ENCODE results near the gene DACT2. TPM values are rescaled to one million over a fixed set of nuclear protein-coding genes. Genes with fewer than 3 reads are reported as not detected.

The DACT2 gene
- total and polyA plus RNA-seq, 5 donors = 1.4 to 2.4 (median 1.9) TPM

- no peaks in the 10 kb centered on the region for H3K4me1 ChIP-seq (ENCODE audit: control insufficient read depth, insufficient read depth, low read length)
- no peak overlapping the region for H3K27ac ChIP-seq (ENCODE audit: low read length)
- WGBS = 93% methylated on average over 30 of the region's 30 CpGs
- DNase-seq (no peak), ATAC-seq (no peak)
- H3K9me3 ChIP-seq (ENCODE audit: control insufficient read depth, low read length) = no peaks in the 10 kb centered on the region
- H3K4me3 ChIP-seq (ENCODE audit: low read length) = no peak overlapping the region
- no peaks in the 10 kb centered on the region for H3K27me3 ChIP-seq (ENCODE audit: control insufficient read depth, insufficient read depth)
- intact Hi-C loops (cut with DNase I) = no loop called here
These were observed 10.4 kb downstream of the DACT2 start for GRCh38 chr6:168309183-168309582.

- no peak for ATAC-seq
- Histone ChIP-seq H3K27ac (ENCODE audit: low read length) (no peak overlapping the region), H3K9me3 (ENCODE audit: control insufficient read depth, low read length) (no peaks in the 10 kb centered on the region), H3K27me3 (ENCODE audit: control insufficient read depth, insufficient read depth) (no peaks in the 10 kb centered on the region), H3K4me1 (ENCODE audit: control insufficient read depth, insufficient read depth, low read length) (no peaks in the 10 kb centered on the region), H3K4me3 (ENCODE audit: low read length) (no peak overlapping the region)
- WGBS = 91% methylated on average over 35 of the region's 35 CpGs
- DNase-seq = no peak
- intact Hi-C loops (cut with DNase I) = no loop called here
These were observed 11.0 kb downstream of the DACT2 start for GRCh38 chr6:168308390-168309144.

GRCh38 chr6:168307695-168308021 is 11.9 kb downstream of the DACT2 start:
- Histone ChIP-seq H3K9me3 (ENCODE audit: control insufficient read depth, low read length) (no peaks in the 10 kb centered on the region), H3K27me3 (ENCODE audit: control insufficient read depth, insufficient read depth) (no peaks in the 10 kb centered on the region), H3K27ac (ENCODE audit: low read length) (no peak overlapping the region), H3K4me3 (ENCODE audit: low read length) (no peak overlapping the region), H3K4me1 (ENCODE audit: control insufficient read depth, insufficient read depth, low read length) (no peaks in the 10 kb centered on the region)
- ATAC-seq = no peak
- intact Hi-C loops (cut with DNase I) = no loop called here
- DNase-seq = no peak
- WGBS = 89% methylated on average over 22 of the region's 22 CpGs

GRCh38 chr6:168307015-168307694 is 12.4 kb downstream of the DACT2 start:
- H3K4me1 ChIP-seq (ENCODE audit: control insufficient read depth, insufficient read depth, low read length) = no peaks in the 10 kb centered on the region
- WGBS = 90% methylated on average over 30 of the region's 30 CpGs
- intact Hi-C loops (cut with DNase I) = no loop called here
- H3K9me3 ChIP-seq (ENCODE audit: control insufficient read depth, low read length) = no peaks in the 10 kb centered on the region
- H3K27ac ChIP-seq (ENCODE audit: low read length) = no peak overlapping the region
- peak in 1 of 2 donors; percentile 8 for ATAC-seq
- no peaks in the 10 kb centered on the region for H3K27me3 ChIP-seq (ENCODE audit: control insufficient read depth, insufficient read depth)
- DNase-seq = no peak
- H3K4me3 ChIP-seq (ENCODE audit: low read length) = no peak overlapping the region

GRCh38 chr6:168305863-168306262 is 13.7 kb downstream of the DACT2 start:
- H3K9me3 ChIP-seq (ENCODE audit: control insufficient read depth, low read length) = no peaks in the 10 kb centered on the region
- intact Hi-C loops (cut with DNase I) = no loop called here
- H3K4me3 ChIP-seq (ENCODE audit: low read length) = no peak overlapping the region
- no peak overlapping the region for H3K27ac ChIP-seq (ENCODE audit: low read length)
- ATAC-seq (no peak), DNase-seq (no peak)
- no peaks in the 10 kb centered on the region for H3K4me1 ChIP-seq (ENCODE audit: control insufficient read depth, insufficient read depth, low read length)
- no peaks in the 10 kb centered on the region for H3K27me3 ChIP-seq (ENCODE audit: control insufficient read depth, insufficient read depth)
- WGBS = 76% methylated on average over 9 of the region's 9 CpGs

GRCh38 chr6:168305096-168305749 is 14.4 kb downstream of the DACT2 start:
- WGBS = 79% methylated on average over 20 of the region's 20 CpGs
- ATAC-seq (no peak), DNase-seq (no peak)
- H3K27me3 ChIP-seq (ENCODE audit: control insufficient read depth, insufficient read depth) = no peaks in the 10 kb centered on the region
- H3K9me3 ChIP-seq (ENCODE audit: control insufficient read depth, low read length) = no peaks in the 10 kb centered on the region
- H3K4me3 ChIP-seq (ENCODE audit: low read length) = no peak overlapping the region
- no peaks in the 10 kb centered on the region for H3K4me1 ChIP-seq (ENCODE audit: control insufficient read depth, insufficient read depth, low read length)
- intact Hi-C loops (cut with DNase I) = no loop called here
- H3K27ac ChIP-seq (ENCODE audit: low read length) = no peak overlapping the region

GRCh38 chr6:168304752-168305015 is 14.9 kb downstream of the DACT2 start:
- Histone ChIP-seq H3K4me3 (ENCODE audit: low read length) (no peak overlapping the region), H3K27ac (ENCODE audit: low read length) (no peak overlapping the region), H3K9me3 (ENCODE audit: control insufficient read depth, low read length) (no peaks in the 10 kb centered on the region), H3K27me3 (ENCODE audit: control insufficient read depth, insufficient read depth) (no peaks in the 10 kb centered on the region), H3K4me1 (ENCODE audit: control insufficient read depth, insufficient read depth, low read length) (no peaks in the 10 kb centered on the region)
- 88% methylated on average over 7 of the region's 7 CpGs for WGBS
- DNase-seq (no peak), ATAC-seq (no peak)
- intact Hi-C loops (cut with DNase I) = no loop called here

GRCh38 chr6:168303982-168304751 is 15.4 kb downstream of the DACT2 start:
- ATAC-seq = no peak
- no peaks in the 10 kb centered on the region for H3K9me3 ChIP-seq (ENCODE audit: control insufficient read depth, low read length)
- H3K27me3 ChIP-seq (ENCODE audit: control insufficient read depth, insufficient read depth) = no peaks in the 10 kb centered on the region
- no peak overlapping the region for H3K27ac ChIP-seq (ENCODE audit: low read length)
- WGBS = 88% methylated on average over 16 of the region's 16 CpGs
- DNase-seq = no peak
- H3K4me1 ChIP-seq (ENCODE audit: control insufficient read depth, insufficient read depth, low read length) = no peaks in the 10 kb centered on the region
- no peak overlapping the region for H3K4me3 ChIP-seq (ENCODE audit: low read length)
- intact Hi-C loops (cut with DNase I) = no loop called here

GRCh38 chr6:168302534-168302933 is 17.0 kb downstream of the DACT2 start:
- Histone ChIP-seq H3K9me3 (ENCODE audit: control insufficient read depth, low read length) (no peaks in the 10 kb centered on the region), H3K27me3 (ENCODE audit: control insufficient read depth, insufficient read depth) (no peaks in the 10 kb centered on the region), H3K27ac (ENCODE audit: low read length) (no peak overlapping the region), H3K4me1 (ENCODE audit: control insufficient read depth, insufficient read depth, low read length) (no peaks in the 10 kb centered on the region), H3K4me3 (ENCODE audit: low read length) (no peak overlapping the region)
- ATAC-seq (peak; percentile 20 to 84), DNase-seq (no peak)
- 56% methylated on average over 5 of the region's 5 CpGs for WGBS
- intact Hi-C loops (cut with DNase I) = no loop called here

- Histone ChIP-seq H3K27ac (ENCODE audit: low read length) (no peak overlapping the region), H3K4me3 (ENCODE audit: low read length) (no peak overlapping the region), H3K4me1 (ENCODE audit: control insufficient read depth, insufficient read depth, low read length) (no peaks in the 10 kb centered on the region), H3K27me3 (ENCODE audit: control insufficient read depth, insufficient read depth) (no peaks in the 10 kb centered on the region), H3K9me3 (ENCODE audit: control insufficient read depth, low read length) (no peaks in the 10 kb centered on the region)
- intact Hi-C loops (cut with DNase I) = no loop called here
- DNase-seq = no peak
- 65% methylated on average over 16 of the region's 16 CpGs for WGBS
- ATAC-seq = no peak
These were observed 17.8 kb downstream of the DACT2 start for GRCh38 chr6:168301648-168302398.
